GM23248 (cell line): ENCODE data around the gene LDHAL6B.

ENCODE experiments used
- EZH2 ChIP-seq: fragments of 200-600 bp; sonication (generic); IDR thresholded peaks from 2 replicates; pipeline ENCODE4 v1.6.1; 2018; ENCODE audit warnings: antibody characterized with exemption, mild to moderate bottlenecking; ENCODE audit not compliant: insufficient read depth, poor library complexity, severe bottlenecking
- EZH2phosphoT487 ChIP-seq: fragments of 200-600 bp; sonication (generic); IDR thresholded peaks from 2 replicates; pipeline ENCODE4 v1.6.1; 2018; ENCODE audit warnings: antibody characterized with exemption, moderate library complexity, mild to moderate bottlenecking, low read depth; ENCODE audit not compliant: insufficient read depth

- TF ChIP-seq EZH2phosphoT487 = no peak
- TF ChIP-seq EZH2 = no peak
These were observed 28.4 kb upstream of the LDHAL6B start for GRCh38 chr15:59178151-59178695.
